HG03097 (cell line): Measurements from ENCODE around the gene MICU1.
"Not testable (repeated sequence)": the region's sequence is repeated elsewhere in the genome, so short reads cannot be mapped to it uniquely, and the experiment has no call there.

Experiments
- ATAC-seq: cut with Tn5 transposase; IDR thresholded peaks from one replicate; pipeline ENCODE4 v1.9.1; 2021; ENCODE audit not compliant: unreplicated experiment, low FRiP score

MICU1 gene

GRCh38 chr10:72564596-72564995 is 61.3 kb downstream of the MICU1 start:
- ATAC-seq = no peak

GRCh38 chr10:72563327-72563932 is 62.4 kb downstream of the MICU1 start:
- peak; percentile 62 for ATAC-seq

- ATAC-seq = no peak
Measured at GRCh38 chr10:72561745-72562166, 64.1 kb downstream of the MICU1 start.

- ATAC-seq = no peak
Measured at GRCh38 chr10:72557362-72557761, 68.5 kb downstream of the MICU1 start.

- no peak for ATAC-seq
Measured at GRCh38 chr10:72552857-72553256, 73.0 kb downstream of the MICU1 start.

- ATAC-seq = no peak
Measured at GRCh38 chr10:72550239-72550638, 75.6 kb downstream of the MICU1 start.

- ATAC-seq = no peak
Measured at GRCh38 chr10:72545546-72545945, 80.3 kb downstream of the MICU1 start.

- not testable (repeated sequence) for ATAC-seq
Measured at GRCh38 chr10:72543855-72544254, 82.0 kb downstream of the MICU1 start.

- ATAC-seq = no peak
Measured at GRCh38 chr10:72542396-72542815, 83.5 kb downstream of the MICU1 start.

- ATAC-seq = no peak
Measured at GRCh38 chr10:72541337-72541736, 84.5 kb downstream of the MICU1 start.

GRCh38 chr10:72540193-72540807 is 85.6 kb downstream of the MICU1 start:
- ATAC-seq = no peak

- no peak for ATAC-seq
Measured at GRCh38 chr10:72539137-72539536, 86.7 kb downstream of the MICU1 start.

GRCh38 chr10:72525689-72526088 is 100.2 kb downstream of the MICU1 start:
- no peak for ATAC-seq

GRCh38 chr10:72525277-72525676 is 100.6 kb downstream of the MICU1 start:
- ATAC-seq = no peak

- no peak for ATAC-seq
Measured at GRCh38 chr10:72524489-72524888, 101.4 kb downstream of the MICU1 start.

GRCh38 chr10:72523932-72524396 is 101.9 kb downstream of the MICU1 start:
- no peak for ATAC-seq

- ATAC-seq = no peak
Measured at GRCh38 chr10:72523062-72523461, 102.8 kb downstream of the MICU1 start.

GRCh38 chr10:72517244-72517643 is 108.6 kb downstream of the MICU1 start:
- no peak for ATAC-seq

- ATAC-seq = no peak
Measured at GRCh38 chr10:72515455-72515854, 110.4 kb downstream of the MICU1 start.

GRCh38 chr10:72513910-72514309 is 112.0 kb downstream of the MICU1 start:
- ATAC-seq = no peak

- ATAC-seq = no peak
Measured at GRCh38 chr10:72511459-72511858, 114.4 kb downstream of the MICU1 start.

GRCh38 chr10:72509941-72510340 is 115.9 kb downstream of the MICU1 start:
- ATAC-seq = no peak
